Fibroblast of the aortic adventitia (primary cell): ENCODE results near the gene HAUS2. TPM values are rescaled to one million over a fixed set of nuclear protein-coding genes. Genes with fewer than 3 reads are reported as not detected.
"Not testable (repeated sequence)": the region's sequence is repeated elsewhere in the genome, so short reads cannot be mapped to it uniquely, and the experiment has no call there.

Source experiments
- DNase-seq: peaks from one replicate; pipeline ENCODE4 v3.0.0-alpha.2; 2010; ENCODE audit warnings: low read depth
- H3K4me3 ChIP-seq: 2 replicates; pipeline ENCODE4 v1.5.1; 2011; ENCODE audit warnings: low read depth, mild to moderate bottlenecking, control low read depth, low read length, moderate library complexity
- total RNA-seq: library from RNA; depleted of rRNA; stranded (reverse); fragments of >200 nt; gene quantifications from 2 replicates; pipeline ENCODE4 v1.2.3, GENCODE V29; 2012; ENCODE audit warnings: low replicate concordance
- TF ChIP-seq, protein P1 (sequence below): IDR thresholded peaks from 2 replicates; pipeline ENCODE4 v1.5.1; 2011; ENCODE audit warnings: mild to moderate bottlenecking, low read length, control low read depth, inconsistent platforms; ENCODE audit not compliant: insufficient read depth

HAUS2 gene
- total RNA-seq, 1 donor = 41.5 TPM

GRCh38 chr15:42544853-42545629 lies 3.6 kb upstream of the HAUS2 start:
- TF ChIP-seq, protein P1, sequence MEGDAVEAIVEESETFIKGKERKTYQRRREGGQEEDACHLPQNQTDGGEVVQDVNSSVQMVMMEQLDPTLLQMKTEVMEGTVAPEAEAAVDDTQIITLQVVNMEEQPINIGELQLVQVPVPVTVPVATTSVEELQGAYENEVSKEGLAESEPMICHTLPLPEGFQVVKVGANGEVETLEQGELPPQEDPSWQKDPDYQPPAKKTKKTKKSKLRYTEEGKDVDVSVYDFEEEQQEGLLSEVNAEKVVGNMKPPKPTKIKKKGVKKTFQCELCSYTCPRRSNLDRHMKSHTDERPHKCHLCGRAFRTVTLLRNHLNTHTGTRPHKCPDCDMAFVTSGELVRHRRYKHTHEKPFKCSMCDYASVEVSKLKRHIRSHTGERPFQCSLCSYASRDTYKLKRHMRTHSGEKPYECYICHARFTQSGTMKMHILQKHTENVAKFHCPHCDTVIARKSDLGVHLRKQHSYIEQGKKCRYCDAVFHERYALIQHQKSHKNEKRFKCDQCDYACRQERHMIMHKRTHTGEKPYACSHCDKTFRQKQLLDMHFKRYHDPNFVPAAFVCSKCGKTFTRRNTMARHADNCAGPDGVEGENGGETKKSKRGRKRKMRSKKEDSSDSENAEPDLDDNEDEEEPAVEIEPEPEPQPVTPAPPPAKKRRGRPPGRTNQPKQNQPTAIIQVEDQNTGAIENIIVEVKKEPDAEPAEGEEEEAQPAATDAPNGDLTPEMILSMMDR = no peak
- H3K4me3 ChIP-seq = no peak overlapping the region
- no peak for DNase-seq

- peak overlapping the region; percentile 98 for H3K4me3 ChIP-seq
- peak; percentile 54 for DNase-seq
- TF ChIP-seq, protein P1 = no peak
These were observed 755 bp upstream of the HAUS2 start for GRCh38 chr15:42547918-42548248.

DNA sequence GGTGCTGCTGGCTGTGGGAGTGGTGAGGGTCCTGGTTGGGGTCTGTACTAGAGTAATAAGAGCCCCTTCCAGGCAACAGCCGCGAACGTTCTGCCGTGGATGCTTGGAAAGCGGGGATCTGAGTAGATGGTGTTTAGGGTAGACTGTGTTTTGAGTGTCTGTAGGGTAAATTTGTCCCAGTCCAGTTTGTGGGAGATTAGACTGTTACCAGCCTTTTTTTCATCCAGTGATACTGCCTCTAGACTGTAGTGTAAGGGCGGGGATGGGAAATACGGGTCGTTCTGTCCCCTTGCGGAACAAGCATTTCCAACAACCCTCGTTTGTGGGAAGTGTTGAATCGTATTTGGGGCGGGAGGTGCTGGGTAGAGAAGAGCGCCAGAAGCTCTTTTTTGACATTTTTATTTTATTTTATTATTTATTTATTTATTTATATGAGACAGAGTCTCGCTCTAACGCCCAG lies 424 bp downstream of the HAUS2 start:
- DNase-seq = peak; percentile 34
- peak overlapping the region; percentile 98 for H3K4me3 ChIP-seq
- TF ChIP-seq, protein P1 = no peak

GRCh38 chr15:42549741-42550392 lies 1.2 kb downstream of the HAUS2 start:
- DNase-seq = no peak
- TF ChIP-seq, protein P1 = no peak
- peak overlapping the region; percentile 98 for H3K4me3 ChIP-seq

- H3K4me3 ChIP-seq = no peak overlapping the region
- DNase-seq = no peak
- TF ChIP-seq, protein P1 = no peak
These were observed 4.9 kb downstream of the HAUS2 start for GRCh38 chr15:42553554-42553953.

DNA sequence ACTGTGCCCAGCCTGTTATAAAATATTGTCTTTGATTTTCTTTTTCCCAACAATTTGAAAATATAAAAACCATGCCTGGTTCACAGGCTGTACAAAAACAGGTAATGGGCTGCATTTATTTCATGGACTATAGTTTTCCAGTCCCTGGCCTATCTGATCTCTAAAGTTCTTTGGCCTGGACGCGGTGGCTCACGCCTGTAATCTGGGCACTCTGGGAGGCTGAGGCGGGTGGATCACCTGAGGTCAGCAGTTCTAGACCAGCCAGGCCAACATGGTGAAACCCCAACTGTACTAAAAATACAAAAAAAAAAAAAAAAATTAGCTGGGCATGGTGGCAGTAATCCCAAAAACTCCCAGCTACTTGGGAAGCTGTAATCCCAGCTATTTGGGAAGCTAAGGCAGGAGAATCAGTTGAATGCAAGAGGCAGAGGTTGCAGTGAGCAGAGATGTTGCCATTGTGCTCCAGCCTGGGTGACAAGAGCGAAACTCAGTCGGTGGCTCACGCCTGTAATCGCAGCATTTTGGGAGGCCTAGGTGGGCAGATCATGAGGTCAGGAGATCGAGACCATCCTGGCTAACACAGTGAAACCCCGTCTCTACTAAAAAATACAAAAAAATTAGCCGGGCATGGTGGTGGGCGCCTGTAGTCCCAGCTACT lies 8.0 kb downstream of the HAUS2 start:
- DNase-seq, H3K4me3 ChIP-seq: not testable (repeated sequence)

GRCh38 chr15:42558739-42559138 lies 10.1 kb downstream of the HAUS2 start:
- TF ChIP-seq, protein P1 = no peak
- no peak for DNase-seq
- H3K4me3 ChIP-seq = no peak overlapping the region
